Measurements from ENCODE around the gene PTPN6. TPM values are rescaled to one million over a fixed set of nuclear protein-coding genes. Genes with fewer than 3 reads are reported as not detected.

PTPN6 gene
- polyA plus RNA-seq, 1 donor from 2014 or later = not detected

GRCh38 chr12:6936194-6936635, 14.9 kb upstream of the PTPN6 start:
- Histone ChIP-seq H3K4me2 (ENCODE audit: low read length) (no peak overlapping the region), H2AFZ (ENCODE audit: low read depth, low read length) (no peak overlapping the region), H3K9me3 (ENCODE audit: low read length) (no peaks in the 10 kb centered on the region), H3K27me3 (ENCODE audit: insufficient read depth, low read depth, low read length) (no peaks in the 10 kb centered on the region), H3K27ac (ENCODE audit: low read length) (no peak overlapping the region), H3K9me2 (ENCODE audit: insufficient read depth, low read length) (no peaks in the 10 kb centered on the region), H3F3A (ENCODE audit: insufficient read depth, low read length, poor library complexity, severe bottlenecking) (peaks cover 3% of the 10 kb centered on the region), H3K79me2 (replicated peaks; ENCODE audit: insufficient read depth, low read length) (peaks cover 25% of the 10 kb centered on the region), H3K36me3 (ENCODE audit: insufficient read depth, low read length) (peaks cover 8% of the 10 kb centered on the region), H3K4me3 (ENCODE audit: low read length) (no peak overlapping the region), H3K9ac (ENCODE audit: low read length) (no peak overlapping the region), H4K20me1 (ENCODE audit: insufficient read depth) (peaks cover 10% of the 10 kb centered on the region)
- no peak for TF ChIP-seq TAF1 (IDR thresholded peaks at IDR 0.05; ENCODE audit: low read depth)
- no peak for TF ChIP-seq POLR2AphosphoS5 (IDR thresholded peaks at IDR 0.05)
- no peak for TF ChIP-seq SMC3 (conservative IDR thresholded peaks at IDR 0.05; ENCODE audit: poor library complexity)
- no peak for TF ChIP-seq EZH2 (IDR thresholded peaks at IDR 0.05; ENCODE audit: borderline replicate concordance, insufficient read depth, low read length, poor library complexity, severe bottlenecking)
- TF ChIP-seq, protein P1, sequence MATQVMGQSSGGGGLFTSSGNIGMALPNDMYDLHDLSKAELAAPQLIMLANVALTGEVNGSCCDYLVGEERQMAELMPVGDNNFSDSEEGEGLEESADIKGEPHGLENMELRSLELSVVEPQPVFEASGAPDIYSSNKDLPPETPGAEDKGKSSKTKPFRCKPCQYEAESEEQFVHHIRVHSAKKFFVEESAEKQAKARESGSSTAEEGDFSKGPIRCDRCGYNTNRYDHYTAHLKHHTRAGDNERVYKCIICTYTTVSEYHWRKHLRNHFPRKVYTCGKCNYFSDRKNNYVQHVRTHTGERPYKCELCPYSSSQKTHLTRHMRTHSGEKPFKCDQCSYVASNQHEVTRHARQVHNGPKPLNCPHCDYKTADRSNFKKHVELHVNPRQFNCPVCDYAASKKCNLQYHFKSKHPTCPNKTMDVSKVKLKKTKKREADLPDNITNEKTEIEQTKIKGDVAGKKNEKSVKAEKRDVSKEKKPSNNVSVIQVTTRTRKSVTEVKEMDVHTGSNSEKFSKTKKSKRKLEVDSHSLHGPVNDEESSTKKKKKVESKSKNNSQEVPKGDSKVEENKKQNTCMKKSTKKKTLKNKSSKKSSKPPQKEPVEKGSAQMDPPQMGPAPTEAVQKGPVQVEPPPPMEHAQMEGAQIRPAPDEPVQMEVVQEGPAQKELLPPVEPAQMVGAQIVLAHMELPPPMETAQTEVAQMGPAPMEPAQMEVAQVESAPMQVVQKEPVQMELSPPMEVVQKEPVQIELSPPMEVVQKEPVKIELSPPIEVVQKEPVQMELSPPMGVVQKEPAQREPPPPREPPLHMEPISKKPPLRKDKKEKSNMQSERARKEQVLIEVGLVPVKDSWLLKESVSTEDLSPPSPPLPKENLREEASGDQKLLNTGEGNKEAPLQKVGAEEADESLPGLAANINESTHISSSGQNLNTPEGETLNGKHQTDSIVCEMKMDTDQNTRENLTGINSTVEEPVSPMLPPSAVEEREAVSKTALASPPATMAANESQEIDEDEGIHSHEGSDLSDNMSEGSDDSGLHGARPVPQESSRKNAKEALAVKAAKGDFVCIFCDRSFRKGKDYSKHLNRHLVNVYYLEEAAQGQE (IDR thresholded peaks at IDR 0.05; ENCODE audit: borderline replicate concordance) = no peak
- TF ChIP-seq CTCF (IDR thresholded peaks at IDR 0.05; ENCODE audit: poor library complexity, severe bottlenecking) = no peak
- no peak for TF ChIP-seq MXI1 (conservative IDR thresholded peaks at IDR 0.05; ENCODE audit: poor library complexity, severe bottlenecking)
- no peak for TF ChIP-seq RAD21 (conservative IDR thresholded peaks at IDR 0.05)
- TF ChIP-seq EP300 (conservative IDR thresholded peaks at IDR 0.05; ENCODE audit: poor library complexity, severe bottlenecking) = no peak

- Histone ChIP-seq H3K4me2 (ENCODE audit: low read length) (no peak overlapping the region), H3K4me3 (ENCODE audit: low read length) (peak overlapping the region; percentile 71), H3K27ac (ENCODE audit: low read length) (peak overlapping the region; percentile 91), H2AFZ (ENCODE audit: low read depth, low read length) (no peak overlapping the region), H3F3A (ENCODE audit: insufficient read depth, low read length, poor library complexity, severe bottlenecking) (peaks cover 3% of the 10 kb centered on the region), H3K36me3 (ENCODE audit: insufficient read depth, low read length) (peaks cover 8% of the 10 kb centered on the region), H4K20me1 (ENCODE audit: insufficient read depth) (peaks cover 10% of the 10 kb centered on the region), H3K9me2 (ENCODE audit: insufficient read depth, low read length) (no peaks in the 10 kb centered on the region), H3K27me3 (ENCODE audit: insufficient read depth, low read depth, low read length) (no peaks in the 10 kb centered on the region), H3K9me3 (ENCODE audit: low read length) (no peaks in the 10 kb centered on the region), H3K9ac (ENCODE audit: low read length) (peak overlapping the region; percentile 86), H3K79me2 (replicated peaks; ENCODE audit: insufficient read depth, low read length) (peaks cover 24% of the 10 kb centered on the region)
- TF ChIP-seq RAD21 (conservative IDR thresholded peaks at IDR 0.05) = no peak
- no peak for TF ChIP-seq EP300 (conservative IDR thresholded peaks at IDR 0.05; ENCODE audit: poor library complexity, severe bottlenecking)
- TF ChIP-seq POLR2AphosphoS5 (IDR thresholded peaks at IDR 0.05) = peak; percentile 7
Observed at GRCh38 chr12:6936636-6937480, 14.3 kb upstream of the PTPN6 start.
